Measurements from ENCODE around the gene TFAP2D. TPM values are rescaled to one million over a fixed set of nuclear protein-coding genes. Genes with fewer than 3 reads are reported as not detected.

Gene TFAP2D
- total RNA-seq, 1 donor from 2014 or later: not detected

DNA sequence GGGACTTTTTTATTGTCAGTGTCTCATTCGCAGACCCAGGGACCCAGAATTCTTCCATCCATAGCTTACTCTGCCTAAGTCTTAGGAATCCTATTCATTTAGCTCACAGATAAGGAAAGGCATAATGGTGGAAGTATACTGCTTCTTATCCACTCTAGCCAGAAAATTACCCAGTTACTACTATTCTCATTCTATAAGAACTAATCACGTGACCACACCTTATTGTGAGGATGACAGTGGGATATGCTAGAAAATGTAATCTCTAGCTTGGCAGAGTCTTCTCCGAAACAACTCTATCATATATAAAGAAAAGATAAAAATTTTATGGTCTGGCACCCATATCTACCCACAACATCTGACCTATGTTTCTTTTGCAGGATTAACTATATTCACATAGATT lies 21.2 kb downstream of the TFAP2D start:
- TF ChIP-seq, protein P1, sequence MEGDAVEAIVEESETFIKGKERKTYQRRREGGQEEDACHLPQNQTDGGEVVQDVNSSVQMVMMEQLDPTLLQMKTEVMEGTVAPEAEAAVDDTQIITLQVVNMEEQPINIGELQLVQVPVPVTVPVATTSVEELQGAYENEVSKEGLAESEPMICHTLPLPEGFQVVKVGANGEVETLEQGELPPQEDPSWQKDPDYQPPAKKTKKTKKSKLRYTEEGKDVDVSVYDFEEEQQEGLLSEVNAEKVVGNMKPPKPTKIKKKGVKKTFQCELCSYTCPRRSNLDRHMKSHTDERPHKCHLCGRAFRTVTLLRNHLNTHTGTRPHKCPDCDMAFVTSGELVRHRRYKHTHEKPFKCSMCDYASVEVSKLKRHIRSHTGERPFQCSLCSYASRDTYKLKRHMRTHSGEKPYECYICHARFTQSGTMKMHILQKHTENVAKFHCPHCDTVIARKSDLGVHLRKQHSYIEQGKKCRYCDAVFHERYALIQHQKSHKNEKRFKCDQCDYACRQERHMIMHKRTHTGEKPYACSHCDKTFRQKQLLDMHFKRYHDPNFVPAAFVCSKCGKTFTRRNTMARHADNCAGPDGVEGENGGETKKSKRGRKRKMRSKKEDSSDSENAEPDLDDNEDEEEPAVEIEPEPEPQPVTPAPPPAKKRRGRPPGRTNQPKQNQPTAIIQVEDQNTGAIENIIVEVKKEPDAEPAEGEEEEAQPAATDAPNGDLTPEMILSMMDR (IDR thresholded peaks at IDR 0.05; ENCODE audit: partially characterized antibody, unreplicated experiment): no peak
- Mint-ChIP-seq H3K36me3 (ENCODE audit: unreplicated experiment) (no peaks in the 10 kb centered on the region), H3K4me3 (ENCODE audit: unreplicated experiment) (no peak overlapping the region), H3K27me3 (ENCODE audit: unreplicated experiment) (no peaks in the 10 kb centered on the region), H3K9me3 (ENCODE audit: unreplicated experiment) (no peaks in the 10 kb centered on the region), H3K27ac (ENCODE audit: unreplicated experiment) (no peak overlapping the region), H3K4me1 (ENCODE audit: low read depth, unreplicated experiment) (no peaks in the 10 kb centered on the region)
- no peak for DNase-seq

DNA sequence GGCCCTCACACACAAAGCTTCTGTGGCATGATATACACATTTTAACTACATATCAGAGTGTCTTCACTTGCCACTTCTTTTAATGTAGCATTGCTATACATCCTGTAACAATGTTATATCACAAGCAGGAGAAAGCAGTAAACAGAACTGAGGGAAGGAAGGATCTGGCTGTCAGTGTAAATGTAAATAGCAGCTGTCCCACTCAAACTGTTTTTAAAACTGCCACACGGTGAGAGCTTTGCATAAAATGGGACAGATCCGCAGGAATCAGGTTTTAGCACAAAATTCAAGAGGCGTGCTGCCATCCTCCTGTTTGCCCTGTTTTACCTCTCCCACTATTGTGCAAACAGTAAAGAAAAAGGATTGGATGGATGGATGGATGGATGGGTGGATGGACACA lies 28.8 kb downstream of the TFAP2D start:
- Mint-ChIP-seq H3K27me3 (ENCODE audit: unreplicated experiment) (no peaks in the 10 kb centered on the region), H3K4me1 (ENCODE audit: low read depth, unreplicated experiment) (no peaks in the 10 kb centered on the region), H3K9me3 (ENCODE audit: unreplicated experiment) (no peaks in the 10 kb centered on the region), H3K4me3 (ENCODE audit: unreplicated experiment) (no peak overlapping the region), H3K27ac (ENCODE audit: unreplicated experiment) (no peak overlapping the region), H3K36me3 (ENCODE audit: unreplicated experiment) (no peaks in the 10 kb centered on the region)
- TF ChIP-seq, protein P1 (IDR thresholded peaks at IDR 0.05; ENCODE audit: partially characterized antibody, unreplicated experiment): no peak
- no peak for DNase-seq

DNA sequence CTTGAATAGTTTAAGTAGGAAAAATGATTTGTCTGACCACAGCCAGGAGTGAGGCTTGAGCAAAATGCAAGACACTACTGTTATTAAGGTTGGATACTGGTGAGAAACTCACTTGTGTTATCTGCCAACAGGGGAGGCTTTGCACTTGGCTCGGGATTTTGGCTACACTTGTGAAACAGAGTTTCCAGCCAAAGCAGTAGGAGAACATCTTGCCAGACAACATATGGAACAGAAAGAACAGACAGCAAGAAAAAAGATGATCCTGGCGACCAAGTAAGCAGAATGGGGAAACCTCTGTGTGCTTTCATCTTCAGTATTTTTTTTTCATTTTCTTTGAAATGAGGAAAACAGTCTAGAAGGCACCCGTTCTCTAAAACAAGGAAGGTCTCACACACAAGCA lies 31.6 kb downstream of the TFAP2D start:
- DNase-seq: no peak
- H3K9me3 Mint-ChIP-seq (ENCODE audit: unreplicated experiment): no peaks in the 10 kb centered on the region
- H3K27me3 Mint-ChIP-seq (ENCODE audit: unreplicated experiment): no peaks in the 10 kb centered on the region
- no peak overlapping the region for H3K4me3 Mint-ChIP-seq (ENCODE audit: unreplicated experiment)
- TF ChIP-seq, protein P1 (IDR thresholded peaks at IDR 0.05; ENCODE audit: partially characterized antibody, unreplicated experiment): no peak
- H3K4me1 Mint-ChIP-seq (ENCODE audit: low read depth, unreplicated experiment): no peaks in the 10 kb centered on the region
- H3K36me3 Mint-ChIP-seq (ENCODE audit: unreplicated experiment): no peaks in the 10 kb centered on the region
- no peak overlapping the region for H3K27ac Mint-ChIP-seq (ENCODE audit: unreplicated experiment)

DNA sequence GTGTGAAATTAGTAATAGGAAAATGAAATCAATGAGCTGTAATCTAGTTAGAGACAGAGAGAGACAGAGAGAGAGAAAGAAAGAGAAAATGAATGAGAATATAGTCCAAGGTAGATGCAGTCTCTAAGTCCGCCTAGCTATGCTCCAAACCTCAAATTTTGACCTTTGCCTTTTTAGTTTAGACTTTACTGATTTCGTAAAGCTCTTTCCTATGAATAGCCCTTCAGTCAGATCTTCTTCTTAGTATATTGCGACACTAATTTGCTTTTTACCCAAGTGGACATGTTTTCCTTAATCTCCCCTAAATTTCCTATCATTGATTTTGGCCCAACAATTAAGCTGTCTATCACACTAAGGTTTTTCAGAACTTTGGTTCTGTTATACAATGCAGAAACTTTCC lies 49.5 kb downstream of the TFAP2D start:
- Mint-ChIP-seq H3K27me3 (ENCODE audit: unreplicated experiment) (no peaks in the 10 kb centered on the region), H3K4me3 (ENCODE audit: unreplicated experiment) (no peak overlapping the region), H3K4me1 (ENCODE audit: low read depth, unreplicated experiment) (no peaks in the 10 kb centered on the region), H3K9me3 (ENCODE audit: unreplicated experiment) (no peaks in the 10 kb centered on the region), H3K27ac (ENCODE audit: unreplicated experiment) (no peak overlapping the region), H3K36me3 (ENCODE audit: unreplicated experiment) (no peaks in the 10 kb centered on the region)
- TF ChIP-seq, protein P1 (IDR thresholded peaks at IDR 0.05; ENCODE audit: partially characterized antibody, unreplicated experiment): no peak
- no peak for DNase-seq

DNA sequence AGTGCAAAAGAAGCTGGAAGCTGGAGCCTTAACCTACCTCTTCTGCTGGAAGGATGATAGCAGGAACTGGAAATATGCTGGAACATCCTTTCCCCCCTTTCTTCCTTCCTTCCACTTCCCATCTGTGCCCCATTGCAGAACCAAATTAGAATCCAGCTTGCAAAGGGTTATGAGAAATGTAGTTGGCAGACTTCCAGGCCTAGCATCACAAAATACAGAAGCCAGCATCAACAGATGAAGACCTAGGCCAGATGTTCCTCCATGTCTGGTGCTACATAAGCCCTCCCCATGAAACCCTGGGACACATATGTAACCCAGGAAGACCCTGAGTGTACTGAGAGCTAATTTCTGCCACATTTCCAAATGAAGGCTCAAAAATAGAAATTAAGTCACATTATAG lies 65.4 kb downstream of the TFAP2D start:
- Mint-ChIP-seq H3K9me3 (ENCODE audit: unreplicated experiment) (no peaks in the 10 kb centered on the region), H3K4me1 (ENCODE audit: low read depth, unreplicated experiment) (no peaks in the 10 kb centered on the region), H3K36me3 (ENCODE audit: unreplicated experiment) (no peaks in the 10 kb centered on the region), H3K27me3 (ENCODE audit: unreplicated experiment) (no peaks in the 10 kb centered on the region), H3K4me3 (ENCODE audit: unreplicated experiment) (no peak overlapping the region), H3K27ac (ENCODE audit: unreplicated experiment) (no peak overlapping the region)
- no peak for DNase-seq
- TF ChIP-seq, protein P1 (IDR thresholded peaks at IDR 0.05; ENCODE audit: partially characterized antibody, unreplicated experiment): no peak

All from glutamatergic neuron (in vitro differentiated cells).